GM23338 (cell line): ENCODE results near the gene DLST. TPM values are rescaled to one million over a fixed set of nuclear protein-coding genes. Genes with fewer than 3 reads are reported as not detected.
"Not testable (repeated sequence)": the region's sequence is repeated elsewhere in the genome, so short reads cannot be mapped to it uniquely, and the experiment has no call there.

Experiments
- ATAC-seq: fragments of 200-7000 bp; cut with Tn5 transposase; 3 replicates; pipeline ENCODE4 v1.9.1; 2020
- DNase-seq: peaks from one replicate; pipeline ENCODE4 v3.0.0-alpha.2; 2015; ENCODE audit warnings: low spot score
- H2AFZ ChIP-seq: fragments of 200-600 bp; sonication (generic); 2 replicates; pipeline ENCODE4 v1.8.0; 2016; ENCODE audit warnings: antibody characterized with exemption, mild to moderate bottlenecking, moderate library complexity
- H3F3A ChIP-seq: fragments of 200-600 bp; sonication (generic); replicated peaks from 2 replicates; pipeline ENCODE4 v1.8.0; 2017; ENCODE audit warnings: antibody characterized with exemption, mixed run types, low read depth
- H3K27ac ChIP-seq: fragments of 200-600 bp; sonication (generic); 2 replicates; pipeline ENCODE4 v1.6.1; 2016; ENCODE audit warnings: low read depth
- H3K27me3 ChIP-seq: fragments of 200-600 bp; sonication (generic); 2 replicates; pipeline ENCODE4 v1.8.0; 2016; ENCODE audit warnings: mild to moderate bottlenecking, mixed run types, moderate library complexity; ENCODE audit not compliant: insufficient read depth
- H3K36me3 ChIP-seq: fragments of 200-600 bp; sonication (generic); 2 replicates; pipeline ENCODE4 v1.8.0; 2016; ENCODE audit warnings: mild to moderate bottlenecking; ENCODE audit not compliant: insufficient read depth
- H3K4me1 ChIP-seq: fragments of 200-600 bp; sonication (generic); 2 replicates; pipeline ENCODE4 v1.8.0; 2016; ENCODE audit warnings: mild to moderate bottlenecking, moderate library complexity; ENCODE audit not compliant: insufficient read depth
- H3K4me2 ChIP-seq: fragments of 200-600 bp; sonication (generic); 2 replicates; pipeline ENCODE4 v1.7.1; 2017; ENCODE audit warnings: mixed run types
- H3K4me3 ChIP-seq: fragments of 200-600 bp; sonication (generic); 2 replicates; pipeline ENCODE4 v1.6.1; 2016; ENCODE audit warnings: mixed run types
- H3K79me2 ChIP-seq: fragments of 200-600 bp; sonication (generic); replicated peaks from 2 replicates; pipeline ENCODE4 v1.8.0; 2017; ENCODE audit warnings: mild to moderate bottlenecking; ENCODE audit not compliant: insufficient read depth
- H3K9me2 ChIP-seq: fragments of 200-600 bp; sonication (generic); 2 replicates; pipeline ENCODE4 v1.8.0; 2017; ENCODE audit not compliant: insufficient read depth
- H4K20me1 ChIP-seq: fragments of 200-600 bp; sonication (generic); replicated peaks from 2 replicates; pipeline ENCODE4 v1.8.0; 2017; ENCODE audit warnings: mild to moderate bottlenecking; ENCODE audit not compliant: insufficient read depth
- H3K27ac Mint-ChIP-seq: 2 replicates; pipeline ENCODE4 v1.8.0; 2020; ENCODE audit warnings: inconsistent platforms, mild to moderate bottlenecking, moderate library complexity, mixed read lengths
- H3K27me3 Mint-ChIP-seq: 3 replicates; pipeline ENCODE4 v1.8.0; 2022; ENCODE audit warnings: low read depth, mild to moderate bottlenecking, moderate library complexity, mixed read lengths, inconsistent platforms; ENCODE audit not compliant: insufficient read depth, poor library complexity
- H3K36me3 Mint-ChIP-seq: 3 replicates; pipeline ENCODE4 v1.8.0; 2021; ENCODE audit warnings: low read depth, mild to moderate bottlenecking, inconsistent platforms, moderate library complexity, mixed read lengths
- H3K4me1 Mint-ChIP-seq: 3 replicates; pipeline ENCODE4 v1.8.0; 2020; ENCODE audit warnings: mild to moderate bottlenecking, inconsistent platforms, mixed read lengths
- H3K4me3 Mint-ChIP-seq: 3 replicates; pipeline ENCODE4 v1.8.0; 2021; ENCODE audit warnings: moderate library complexity, mild to moderate bottlenecking, inconsistent platforms, mixed read lengths
- H3K9me3 Mint-ChIP-seq: 3 replicates; pipeline ENCODE4 v1.8.0; 2020; ENCODE audit warnings: moderate library complexity, mild to moderate bottlenecking, inconsistent platforms, mixed read lengths
- POLR2AphosphoS5 ChIP-seq: IDR thresholded peaks from 2 replicates; pipeline ENCODE4 v1.6.1; 2016; ENCODE audit warnings: antibody characterized with exemption, low read depth
- STAT1 ChIP-seq: IDR thresholded peaks from one replicate; pipeline ENCODE4 v1.6.1; 2016; ENCODE audit warnings: antibody characterized with exemption; ENCODE audit not compliant: unreplicated experiment
- ZNF331 ChIP-seq: fragments of 250-450 bp; sonication (Bioruptor Pico); IDR thresholded peaks from 2 replicates; pipeline ENCODE4 v1.5.0; 2020; ENCODE audit warnings: low read depth, mild to moderate bottlenecking, moderate library complexity
- ZNF462 ChIP-seq: fragments of 250-450 bp; sonication (Bioruptor Pico); IDR thresholded peaks from 2 replicates; pipeline ENCODE4 v1.5.0; 2020; ENCODE audit warnings: mild to moderate bottlenecking, moderate library complexity
- polyA plus RNA-seq: library from polyadenylated mRNA; unstranded; fragments of >200 nt; fragmentation: Nextera tagmentation; extraction: Ambion mirVana; gene quantifications from 2 replicates; pipeline ENCODE4 v1.2.1, GENCODE V29; 2016
- total RNA-seq: library from RNA; depleted of rRNA; stranded (reverse); fragments of >200 nt; shearing (Covaris generic); gene quantifications from 2 replicates; pipeline ENCODE4 v1.2.3, GENCODE V29; 2014

The DLST gene
- total and polyA plus RNA-seq, 2 experiments from 2014 or later, result 11.2 to 106 TPM

GRCh38 chr14:74932401-74932901 is 50.7 kb downstream of the DLST start:
- Histone ChIP-seq H2AFZ (peak overlapping the region; percentile 90), H3K9me2 (no peaks in the 10 kb centered on the region), H3K27ac (no peak overlapping the region), H3K27me3 (no peaks in the 10 kb centered on the region), H3K4me1 (no peaks in the 10 kb centered on the region), H3K36me3 (no peaks in the 10 kb centered on the region), H3K4me3 (no peak overlapping the region), H3K4me2 (no peak overlapping the region), H3F3A (no peaks in the 10 kb centered on the region), H4K20me1 (no peaks in the 10 kb centered on the region), H3K79me2 (no peaks in the 10 kb centered on the region)
- TF ChIP-seq ZNF331 (CRISPR knock-in tag), result no peak
- no peak for TF ChIP-seq ZNF462
- no peak for TF ChIP-seq POLR2AphosphoS5
- TF ChIP-seq STAT1, result no peak
- no peak for ATAC-seq
- H3K36me3 Mint-ChIP-seq, result no peaks in the 10 kb centered on the region
- no peak overlapping the region for H3K27ac Mint-ChIP-seq
- H3K4me1 Mint-ChIP-seq, result no peaks in the 10 kb centered on the region; the same call in 2 of the 3 replicates
- H3K4me3 Mint-ChIP-seq, result no peak overlapping the region
- H3K27me3 Mint-ChIP-seq, result peaks cover 3% of the 10 kb centered on the region
- H3K9me3 Mint-ChIP-seq, result no peaks in the 10 kb centered on the region
- DNase-seq, result no peak

GRCh38 chr14:74932936-74933335 is 51.2 kb downstream of the DLST start:
- H3K9me2 ChIP-seq, H3K4me3 ChIP-seq, H3K27ac ChIP-seq, DNase-seq, H4K20me1 ChIP-seq, H3K4me1 ChIP-seq, H3K4me3 Mint-ChIP-seq, H2AFZ ChIP-seq, H3F3A ChIP-seq, H3K27ac Mint-ChIP-seq, H3K36me3 ChIP-seq, H3K27me3 Mint-ChIP-seq, H3K36me3 Mint-ChIP-seq, H3K79me2 ChIP-seq, H3K27me3 ChIP-seq, H3K4me2 ChIP-seq, H3K4me1 Mint-ChIP-seq, ATAC-seq, H3K9me3 Mint-ChIP-seq: not testable (repeated sequence)
